Posterior vena cava (tissue), 2 donors: Measurements from ENCODE around the gene SUCO. TPM values are rescaled to one million over a fixed set of nuclear protein-coding genes. Genes with fewer than 3 reads are reported as not detected.
"Not testable (repeated sequence)": the region's sequence is repeated elsewhere in the genome, so short reads cannot be mapped to it uniquely, and the experiment has no call there.

Experiments used
- DNase-seq: peaks from one replicate; pipeline ENCODE4 v3.0.0-alpha.2; 2020; ENCODE audit warnings: low spot score
- intact Hi-C, 2 donors: fragments of 100-400 bp; cut with DNase I; formaldehyde crosslinking; loops; one replicate each; pipeline versions ENCODE4 v1.14.1 to v1.14.2; 2022 to 2023
- long read RNA-seq, 2 donors: library from polyadenylated mRNA; unstranded; transcript quantifications; one replicate each; pipeline ENCODE4 v2.0.0, GENCODE V29; 2020 to 2021
- total RNA-seq, 2 donors: library from RNA; stranded (reverse); fragmentation: NEBNext Ultra II Directional; extraction: Animal tissue kit (Norgen Biotek cat#: 25700); gene quantifications; one replicate each; pipeline ENCODE4 v1.2.1, GENCODE V29; 2021
- donor health status: DM: yes; HTN: yes; CAD: no.
- donor health status: DM: yes; HTN: yes; CAD: no.

The SUCO gene, protein sequence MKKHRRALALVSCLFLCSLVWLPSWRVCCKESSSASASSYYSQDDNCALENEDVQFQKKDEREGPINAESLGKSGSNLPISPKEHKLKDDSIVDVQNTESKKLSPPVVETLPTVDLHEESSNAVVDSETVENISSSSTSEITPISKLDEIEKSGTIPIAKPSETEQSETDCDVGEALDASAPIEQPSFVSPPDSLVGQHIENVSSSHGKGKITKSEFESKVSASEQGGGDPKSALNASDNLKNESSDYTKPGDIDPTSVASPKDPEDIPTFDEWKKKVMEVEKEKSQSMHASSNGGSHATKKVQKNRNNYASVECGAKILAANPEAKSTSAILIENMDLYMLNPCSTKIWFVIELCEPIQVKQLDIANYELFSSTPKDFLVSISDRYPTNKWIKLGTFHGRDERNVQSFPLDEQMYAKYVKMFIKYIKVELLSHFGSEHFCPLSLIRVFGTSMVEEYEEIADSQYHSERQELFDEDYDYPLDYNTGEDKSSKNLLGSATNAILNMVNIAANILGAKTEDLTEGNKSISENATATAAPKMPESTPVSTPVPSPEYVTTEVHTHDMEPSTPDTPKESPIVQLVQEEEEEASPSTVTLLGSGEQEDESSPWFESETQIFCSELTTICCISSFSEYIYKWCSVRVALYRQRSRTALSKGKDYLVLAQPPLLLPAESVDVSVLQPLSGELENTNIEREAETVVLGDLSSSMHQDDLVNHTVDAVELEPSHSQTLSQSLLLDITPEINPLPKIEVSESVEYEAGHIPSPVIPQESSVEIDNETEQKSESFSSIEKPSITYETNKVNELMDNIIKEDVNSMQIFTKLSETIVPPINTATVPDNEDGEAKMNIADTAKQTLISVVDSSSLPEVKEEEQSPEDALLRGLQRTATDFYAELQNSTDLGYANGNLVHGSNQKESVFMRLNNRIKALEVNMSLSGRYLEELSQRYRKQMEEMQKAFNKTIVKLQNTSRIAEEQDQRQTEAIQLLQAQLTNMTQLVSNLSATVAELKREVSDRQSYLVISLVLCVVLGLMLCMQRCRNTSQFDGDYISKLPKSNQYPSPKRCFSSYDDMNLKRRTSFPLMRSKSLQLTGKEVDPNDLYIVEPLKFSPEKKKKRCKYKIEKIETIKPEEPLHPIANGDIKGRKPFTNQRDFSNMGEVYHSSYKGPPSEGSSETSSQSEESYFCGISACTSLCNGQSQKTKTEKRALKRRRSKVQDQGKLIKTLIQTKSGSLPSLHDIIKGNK (N-terminal part only)
- 10 to 100 TPM; 26.0 to 30.8 TPM for total RNA-seq
- long read RNA-seq, donor 1, partial matches to known transcripts: 2 of 8 reads
- long read RNA-seq, donor 1, other reads (novel, unspliced or antisense): 5 of 8 reads
- long read RNA-seq, donor 2, partial matches to known transcripts: 23 of 25 reads
- long read RNA-seq, donor 2, other reads (novel, unspliced or antisense): 2 of 25 reads

DNA sequence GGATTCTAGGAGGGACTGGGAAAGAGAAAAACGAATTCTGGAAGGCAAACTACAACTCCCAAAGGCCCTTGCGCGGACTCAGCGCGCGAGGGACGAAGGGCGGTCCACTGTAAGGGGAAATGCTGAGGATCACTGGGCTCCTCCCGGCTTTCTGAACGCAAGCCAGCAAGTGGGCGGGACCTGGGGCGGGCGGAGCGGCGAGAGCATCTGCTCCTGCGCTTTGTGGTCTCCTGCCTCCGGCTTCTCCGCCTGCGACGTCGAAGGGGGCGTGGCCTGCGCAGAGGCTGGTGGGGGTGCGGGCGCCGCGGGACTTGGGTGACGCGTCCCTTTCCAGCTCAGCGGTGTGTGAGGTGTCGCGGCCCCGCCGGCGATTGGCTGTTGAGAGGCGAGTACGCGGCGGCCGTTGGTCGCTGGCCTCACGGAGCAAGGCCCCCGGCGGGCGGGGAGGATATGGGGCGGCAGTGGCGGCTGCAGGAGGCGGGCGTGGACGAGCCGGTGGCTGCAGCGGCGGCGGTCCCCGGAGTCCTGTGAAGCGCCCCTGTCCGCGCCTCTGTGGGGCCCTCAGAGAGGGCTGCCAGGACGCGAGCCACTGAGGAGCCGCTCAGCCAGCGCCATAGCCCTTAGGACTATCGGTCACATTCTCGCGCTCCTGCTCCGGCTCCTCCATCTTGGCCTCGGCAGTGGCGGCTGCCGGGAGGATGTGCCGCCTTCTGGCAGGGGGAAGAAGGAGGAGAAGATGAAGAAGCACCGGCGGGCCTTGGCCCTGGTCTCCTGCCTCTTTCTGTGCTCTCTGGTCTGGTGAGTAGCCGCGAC, at the start of gene SUCO:
Gene SUCO (plus strand): TSS at position 451 of the 813 bp plus-strand sequence. CDS start 286 bp downstream, at position 737.
- DNase-seq: peak; percentile 100
- intact Hi-C loops: no loop called here

DNA sequence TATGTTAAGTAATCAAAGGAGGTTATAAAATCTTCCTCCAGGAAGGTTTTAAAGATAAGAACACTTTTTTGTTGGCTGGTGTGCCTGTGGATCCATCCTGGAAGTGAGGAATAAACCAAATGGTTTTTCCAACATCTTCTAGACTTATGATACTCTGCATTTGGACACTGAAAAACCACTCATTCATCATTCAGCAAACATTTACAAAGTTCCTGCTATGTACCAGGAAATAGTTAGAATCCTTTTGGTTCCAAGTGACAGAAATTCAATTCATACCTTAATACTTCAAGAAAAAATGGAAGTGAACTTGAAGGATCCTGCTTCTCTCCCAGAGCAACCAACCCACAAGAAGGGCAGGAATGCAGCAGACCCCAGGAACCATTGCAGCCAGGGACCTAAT, 49.5 kb upstream of the SUCO start:
- intact Hi-C loops: no loop called here
- no peak for DNase-seq

DNA sequence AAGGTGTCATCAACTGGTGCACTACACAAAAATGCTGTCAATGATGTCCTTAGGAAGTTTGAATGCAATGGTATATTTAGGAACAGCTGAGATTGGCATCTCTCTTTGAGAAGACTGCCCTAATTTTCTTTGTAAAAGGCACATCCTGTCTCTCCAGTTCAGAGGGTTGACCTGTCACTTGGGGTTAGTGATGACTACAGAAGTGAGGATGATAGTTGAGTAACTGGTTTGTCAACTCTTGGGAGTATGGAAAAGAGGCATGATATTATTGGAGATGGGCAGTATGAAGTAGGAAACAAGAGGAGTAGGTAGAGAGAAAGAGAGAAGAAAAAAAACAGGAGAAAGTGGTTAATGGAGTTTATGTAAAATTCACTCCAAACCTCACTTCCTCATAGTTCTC, 48.7 kb upstream of the SUCO start:
- intact Hi-C loops: no loop called here

DNA sequence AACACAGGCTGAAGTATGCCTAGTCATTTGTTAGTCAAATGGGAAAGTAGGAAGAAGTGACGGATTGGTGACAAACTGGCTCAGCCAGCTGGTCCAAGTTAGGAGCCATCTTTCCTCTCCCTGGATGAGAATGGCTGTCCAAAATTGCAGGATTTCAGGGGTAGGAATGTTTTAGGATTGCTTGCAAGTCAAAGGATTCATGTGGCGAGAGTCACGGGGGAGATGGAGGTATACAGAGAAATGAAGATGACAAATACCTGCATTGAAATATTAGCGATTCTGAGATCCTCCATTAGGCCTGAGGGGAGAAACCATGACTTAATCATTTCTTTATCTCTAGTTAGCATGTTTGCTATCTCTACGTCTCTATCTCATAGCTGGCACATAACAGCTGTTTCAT, 47.3 kb upstream of the SUCO start:
- DNase-seq: no peak

More for the DNA sequence above, 48.7 kb upstream of the SUCO start:
- no peak for DNase-seq

DNA sequence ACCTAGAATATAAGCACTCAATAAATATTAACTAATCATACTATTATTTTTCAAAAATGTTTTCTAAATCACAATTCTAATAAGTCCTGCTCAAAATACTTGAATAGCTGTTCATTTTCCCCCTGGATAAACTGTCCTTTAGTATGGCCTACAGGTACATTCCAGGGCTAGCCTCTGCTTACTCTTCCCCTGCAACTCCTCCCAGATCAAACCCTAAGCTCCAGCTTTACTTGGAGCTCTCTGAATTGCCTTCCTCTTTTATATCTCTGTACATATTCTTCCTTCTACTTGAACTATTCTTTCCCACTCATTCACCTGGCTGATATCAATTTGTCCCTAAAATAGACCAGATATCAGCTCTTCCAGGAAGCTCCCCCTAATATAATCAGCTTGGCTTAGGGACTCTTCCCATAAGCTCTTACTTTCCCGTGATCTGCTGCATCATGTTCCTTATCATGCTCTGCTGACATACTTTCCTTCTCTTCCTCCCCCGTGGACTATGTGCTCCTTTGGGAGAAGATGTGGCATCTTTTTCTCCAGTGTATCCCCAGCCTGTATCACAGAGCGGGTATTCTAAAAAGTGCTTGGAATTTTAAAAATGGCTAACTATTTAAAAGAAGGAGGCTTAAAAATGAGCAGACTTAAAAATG, 46.0 kb upstream of the SUCO start:
- no peak for DNase-seq
- intact Hi-C loops: no loop called here

More for the DNA sequence above, 47.3 kb upstream of the SUCO start:
- intact Hi-C loops: no loop called here

DNA sequence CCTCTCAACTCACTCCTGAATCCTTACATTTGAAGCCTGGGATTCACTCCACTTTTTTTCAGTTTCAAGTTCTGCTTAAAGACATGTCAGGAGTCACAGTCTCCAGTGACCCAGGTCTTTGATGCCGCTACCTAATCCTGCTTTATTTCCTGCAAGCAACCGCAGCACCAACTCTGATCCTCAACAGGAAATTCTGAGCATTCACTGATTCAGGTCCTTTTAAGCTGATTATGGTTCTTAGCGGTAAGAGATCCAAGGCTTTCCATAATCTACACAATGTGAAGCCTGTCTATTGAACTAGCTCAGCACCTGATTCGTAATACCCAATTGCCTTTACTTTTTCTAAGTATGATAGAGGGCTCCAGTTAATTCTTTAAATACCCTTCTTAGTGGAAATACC, 45.4 kb upstream of the SUCO start:
- DNase-seq: no peak
- intact Hi-C loops: no loop called here

DNA sequence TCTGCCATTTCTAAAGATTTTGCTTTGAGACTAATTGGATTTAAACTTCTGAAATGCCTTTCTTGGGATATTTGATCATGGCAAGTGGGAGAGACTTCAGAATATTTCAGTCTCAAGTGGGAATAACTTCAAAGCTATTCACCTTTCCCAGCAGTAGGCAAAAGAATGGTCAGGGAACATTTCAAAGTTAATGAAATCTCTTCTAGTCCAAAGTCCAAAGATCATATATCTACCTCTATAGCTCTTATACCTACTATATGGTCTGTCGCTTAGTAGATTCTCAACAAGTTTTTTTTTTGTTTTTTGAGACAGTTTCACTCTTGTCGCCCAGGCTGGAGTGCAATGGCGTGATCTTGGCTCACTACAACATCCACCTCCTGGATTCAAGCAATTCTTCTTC, 44.6 kb upstream of the SUCO start:
- DNase-seq: no peak
- intact Hi-C loops: no loop called here

DNA sequence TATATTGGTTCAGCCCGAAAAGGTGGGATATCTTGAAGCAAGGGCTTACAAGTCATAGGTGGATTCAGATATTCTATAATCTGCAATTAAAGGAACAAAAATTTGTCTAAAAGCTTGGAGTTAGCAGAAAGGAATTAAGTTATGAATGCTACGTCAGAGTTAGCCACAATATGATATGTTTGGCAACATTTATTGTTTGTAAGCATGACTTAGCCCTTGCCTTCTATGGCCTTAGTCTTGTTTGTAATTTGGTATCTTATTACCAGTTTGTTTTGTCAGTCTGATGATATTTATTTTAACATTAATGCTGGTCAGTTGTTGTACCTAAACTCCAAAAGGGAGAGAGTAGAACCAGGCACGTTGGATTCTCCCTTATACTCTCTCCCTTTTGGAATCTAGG, 43.1 kb upstream of the SUCO start:
- intact Hi-C loops: no loop called here
- no peak for DNase-seq

DNA sequence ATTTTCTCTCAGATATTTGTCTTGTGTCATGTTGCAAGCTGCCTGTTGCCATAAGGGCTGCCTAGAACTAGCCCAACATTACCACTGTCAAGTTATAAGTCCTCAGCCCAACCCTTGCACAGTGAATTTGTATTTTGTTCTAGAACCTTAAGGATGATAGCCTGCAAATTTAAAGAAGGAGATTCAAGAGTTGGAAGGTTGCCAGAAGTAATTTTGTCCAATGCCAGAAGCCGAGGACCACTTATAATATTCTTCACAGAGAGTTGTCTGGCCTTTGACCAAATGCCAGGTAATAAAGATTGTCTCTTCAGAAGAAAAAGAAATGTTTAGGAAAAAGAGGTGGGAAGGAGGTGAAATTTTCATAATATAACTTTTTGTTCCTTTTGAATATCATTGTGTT, 40.5 kb upstream of the SUCO start:
- intact Hi-C loops: no loop called here
- no peak for DNase-seq

DNA sequence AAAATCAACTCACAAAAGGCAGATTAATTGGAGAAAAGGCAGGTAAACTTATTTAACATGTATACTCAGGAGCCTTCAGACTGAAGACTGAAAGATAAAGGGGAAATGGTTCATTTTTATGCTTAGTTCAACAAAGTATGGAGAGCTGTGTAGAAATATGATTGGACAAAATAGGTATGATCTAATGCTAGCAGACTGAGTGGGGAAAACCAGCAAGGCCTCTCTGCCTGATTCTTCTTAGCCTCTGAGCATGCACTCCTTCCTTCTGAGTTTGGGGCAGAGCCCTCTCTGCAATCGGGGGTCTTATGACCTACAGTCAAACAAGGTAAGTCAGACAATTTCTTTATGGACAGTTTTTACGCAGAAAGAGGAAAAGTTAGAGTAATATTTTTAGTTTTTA, 38.8 kb upstream of the SUCO start:
- DNase-seq: no peak
- intact Hi-C loops: no loop called here

DNA sequence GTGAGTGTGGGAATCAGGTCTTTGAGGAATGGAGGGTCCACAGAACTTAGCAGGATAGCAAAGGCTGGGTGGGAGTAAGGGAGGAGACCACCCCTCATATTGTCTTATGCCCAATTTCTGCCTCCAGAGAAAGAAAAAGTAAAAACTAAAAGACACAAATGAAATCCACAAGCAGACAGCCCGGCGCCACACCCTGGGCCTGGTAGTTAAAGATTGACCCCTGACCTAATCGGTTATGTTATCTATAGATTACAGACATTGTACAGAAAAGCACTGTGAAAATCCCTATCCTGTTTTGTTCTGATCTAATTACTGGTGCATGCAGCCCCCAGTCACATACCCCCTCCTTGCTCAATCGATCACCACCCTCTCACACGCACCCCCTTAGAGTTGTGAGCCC, 36.8 kb upstream of the SUCO start:
- intact Hi-C loops, DNase-seq: not testable (repeated sequence)

DNA sequence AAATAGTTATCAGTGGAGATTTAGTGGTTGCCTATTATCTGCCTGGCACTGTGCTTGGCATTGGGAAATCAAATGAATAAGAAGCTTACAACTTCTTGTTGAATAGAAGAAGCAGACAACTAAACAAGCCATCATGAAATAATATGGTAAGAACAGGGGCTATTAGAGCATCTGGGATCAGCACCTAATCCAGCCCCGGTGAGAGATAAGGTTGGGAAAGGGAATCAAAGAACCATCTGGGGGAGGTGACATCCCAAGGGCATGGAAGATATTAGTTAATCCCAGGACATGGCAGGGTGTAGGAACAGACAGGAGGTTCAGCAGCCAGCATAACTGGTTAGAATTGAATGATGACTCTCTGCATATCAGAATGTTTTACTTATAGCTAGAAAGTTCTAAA, 36.3 kb upstream of the SUCO start:
- DNase-seq: no peak

DNA sequence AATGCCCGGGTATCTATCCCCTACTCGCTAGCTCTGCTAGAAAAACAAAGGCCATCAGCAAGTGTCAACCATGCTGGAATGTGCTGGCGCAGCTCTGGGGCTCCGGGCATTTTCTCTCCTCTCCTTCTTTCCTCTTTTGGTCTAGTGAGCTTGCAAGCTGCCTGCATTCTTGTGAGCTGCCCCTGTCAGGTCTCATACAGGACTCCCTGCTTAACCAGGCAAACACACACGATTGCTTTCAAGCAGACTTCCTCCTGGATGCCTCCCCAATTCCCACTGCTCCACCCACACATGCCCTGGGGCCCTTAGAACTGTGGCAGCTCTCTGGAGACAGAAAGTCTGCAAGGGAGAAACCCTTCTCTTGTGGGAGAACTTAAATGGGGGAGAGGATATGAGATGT, 35.7 kb upstream of the SUCO start:
- intact Hi-C loops: no loop called here
- no peak for DNase-seq

More for the DNA sequence above, 36.3 kb upstream of the SUCO start:
- intact Hi-C loops: no loop called here

DNA sequence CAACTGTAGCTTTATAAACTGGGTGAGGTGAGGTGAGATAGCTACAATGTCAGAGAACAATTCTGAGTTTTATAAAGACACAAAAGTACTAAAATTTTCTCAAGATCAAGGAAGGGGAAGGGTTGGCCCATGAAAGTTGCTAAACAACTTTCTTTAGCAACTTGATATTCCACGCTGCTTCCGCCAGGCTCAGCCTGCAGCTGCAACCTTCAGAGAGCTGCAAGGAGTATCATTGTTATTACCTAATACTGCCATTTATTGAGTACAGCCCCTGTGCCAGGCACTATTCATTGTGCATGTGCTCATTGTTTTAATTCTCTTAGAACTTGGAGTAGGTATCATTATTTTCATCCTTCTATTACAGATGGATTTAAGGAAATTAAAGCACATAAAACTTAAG, 34.1 kb upstream of the SUCO start:
- intact Hi-C loops: no loop called here
- no peak for DNase-seq

DNA sequence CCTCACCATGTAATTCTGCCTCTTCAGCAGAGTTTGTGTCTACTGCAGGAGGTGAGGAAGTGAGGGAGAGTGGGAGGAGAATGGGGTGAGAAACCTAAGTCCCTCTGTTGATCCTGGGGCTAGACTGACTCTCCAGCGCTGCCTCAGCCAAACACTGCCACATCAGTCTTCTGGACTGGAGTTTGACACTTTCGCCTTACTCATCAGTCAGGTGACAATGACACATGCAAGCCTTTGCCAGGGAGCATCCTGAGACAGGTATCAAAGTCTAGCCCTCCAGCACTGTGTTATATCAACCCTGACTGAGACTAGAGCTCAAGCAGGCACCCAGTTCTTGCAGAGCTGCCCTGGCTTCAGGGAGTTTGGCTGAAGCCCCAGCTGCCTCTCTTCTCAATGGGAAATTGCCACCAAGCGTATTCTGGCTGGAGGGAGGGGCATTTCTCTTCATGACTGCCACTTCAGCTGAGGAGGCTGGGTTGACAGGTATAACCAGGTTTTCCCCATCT, 33.3 kb upstream of the SUCO start:
- intact Hi-C loops: no loop called here
- no peak for DNase-seq

DNA sequence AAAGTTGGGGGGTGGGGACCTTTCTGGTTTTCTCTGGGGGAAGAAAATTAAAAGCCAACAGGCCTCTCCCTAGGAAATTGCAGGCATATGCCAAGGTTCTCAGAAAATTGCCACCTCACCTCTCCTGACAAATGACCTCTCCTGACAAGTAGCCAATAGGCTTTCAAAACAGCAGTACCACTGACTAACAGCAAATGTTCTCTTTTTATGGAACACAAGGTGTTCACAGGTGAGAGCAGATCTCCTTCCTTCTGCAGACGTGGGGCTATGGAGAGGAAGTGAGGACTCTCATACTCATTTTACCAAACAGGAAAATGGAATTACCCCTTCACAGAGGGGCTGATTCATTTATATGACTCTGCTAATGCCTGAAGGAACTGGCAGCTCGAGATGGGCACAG, 32.7 kb upstream of the SUCO start:
- intact Hi-C loops: no loop called here
- DNase-seq: no peak

DNA sequence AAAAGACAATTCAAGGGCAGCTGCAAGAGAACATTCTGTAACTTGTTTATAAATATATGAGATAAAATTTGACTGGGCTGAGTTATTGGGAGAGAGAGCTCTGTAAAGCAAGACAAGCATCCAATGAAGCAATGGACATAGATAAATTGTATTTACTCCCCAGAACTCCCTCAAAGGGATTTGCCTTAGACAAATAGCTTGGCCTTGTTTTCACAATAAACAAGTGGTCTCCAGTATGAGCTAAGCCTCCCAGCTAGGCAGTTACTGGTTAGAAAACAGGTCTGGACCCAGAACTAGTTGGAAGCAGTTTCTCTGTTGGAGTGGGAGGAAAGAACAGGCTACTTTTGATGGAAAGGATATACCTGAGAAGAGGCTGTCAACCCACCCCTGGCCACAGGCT, 25.2 kb upstream of the SUCO start:
- intact Hi-C loops: no loop called here
- no peak for DNase-seq

DNA sequence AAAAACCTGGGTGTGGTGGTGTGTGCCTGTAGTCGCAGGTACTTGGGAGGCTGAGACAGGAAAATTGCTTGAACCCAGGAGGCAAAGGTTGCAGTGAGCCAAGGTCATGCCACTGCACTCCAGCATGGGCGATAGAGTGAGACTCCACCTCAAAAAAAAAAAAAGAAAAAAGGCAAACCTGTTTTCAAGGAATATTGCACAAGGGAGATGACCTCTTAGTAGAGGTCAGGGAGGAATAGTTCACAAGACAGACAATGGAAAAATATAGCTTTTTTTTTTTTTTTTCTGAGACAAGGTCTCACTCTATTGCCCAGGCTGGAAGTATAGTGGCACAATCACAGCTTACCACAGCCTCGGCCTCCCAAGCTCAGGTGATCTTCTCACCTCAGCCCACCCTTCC, 22.5 kb upstream of the SUCO start:
- no peak for DNase-seq
- intact Hi-C loops: no loop called here
